ENCODE measurements around the gene RLN2. TPM values are rescaled to one million over a fixed set of nuclear protein-coding genes. Genes with fewer than 3 reads are reported as not detected.

Gene RLN2
- total and polyA plus RNA-seq, 2 donors (not counting 1 experiment from before 2014, with no cell fraction given), result not detected

DNA sequence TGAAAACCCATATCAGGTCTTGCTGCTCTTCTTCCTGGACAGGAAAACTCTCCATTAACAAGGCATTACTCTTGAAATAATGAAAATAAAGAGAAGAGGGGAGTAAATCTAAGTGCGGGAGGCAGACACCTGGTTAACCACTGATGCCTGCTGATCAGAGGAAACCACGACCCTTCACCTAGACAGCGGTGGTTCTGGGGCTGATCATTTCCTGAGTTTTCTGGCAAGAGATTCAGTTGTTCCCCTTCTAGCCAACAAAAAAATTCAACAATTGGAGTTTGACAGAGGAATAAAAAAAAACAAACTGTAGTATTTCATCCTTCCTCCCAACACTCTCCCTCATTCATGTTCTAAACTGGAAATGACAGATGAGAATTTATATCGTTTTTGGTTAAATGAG is 3.0 kb downstream of the RLN2 start:
- H3K79me2 ChIP-seq (ENCODE audit: control insufficient read depth, insufficient read depth, low read length), result no peaks in the 10 kb centered on the region
- no peaks in the 10 kb centered on the region for H4K20me1 ChIP-seq (ENCODE audit: control insufficient read depth, extremely low read depth, insufficient read depth, low read length)
- H3K4me1 ChIP-seq (ENCODE audit: control insufficient read depth, extremely low read depth, insufficient read depth, low read length), result no peaks in the 10 kb centered on the region
- H3K36me3 ChIP-seq (ENCODE audit: control insufficient read depth, insufficient read depth, low read length), result no peaks in the 10 kb centered on the region
- no peak for DNase-seq (ENCODE audit: low read depth in 2 of 2)
- H3K27me3 ChIP-seq (ENCODE audit: control insufficient read depth, insufficient read depth, low read length), result no peaks in the 10 kb centered on the region
- no peak overlapping the region for H3K27ac ChIP-seq (ENCODE audit: insufficient read depth, low read length)
- H3K4me3 ChIP-seq (replicated peaks in 1 of 4; ENCODE audit: control extremely low read depth in 1 of 4, insufficient read depth in 1 of 4, low read depth in 3 of 4, low read length in 4 of 4), result no peak overlapping the region
- no peak for TF ChIP-seq EZH2 (IDR thresholded peaks at IDR 0.05; ENCODE audit: low read length, missing control alignments)
- TF ChIP-seq CTCF (conservative IDR thresholded peaks at IDR 0.05 in 1 of 2, IDR thresholded peaks at IDR 0.05 in 1 of 2; ENCODE audit: low read depth in 1 of 2, low read length in 2 of 2), result no peak
- H3K9ac ChIP-seq (ENCODE audit: insufficient read depth, low read length), result no peak overlapping the region
- no peak overlapping the region for H2AFZ ChIP-seq (ENCODE audit: low read length)
- H3K4me2 ChIP-seq (ENCODE audit: extremely low read depth, insufficient read depth, low read length), result no peak overlapping the region
- no peaks in the 10 kb centered on the region for H3K9me3 ChIP-seq (ENCODE audit: control insufficient read depth, insufficient read depth, low read depth, low read length)

GRCh38 chr9:5292141-5292540 is 12.4 kb downstream of the RLN2 start:
- H3K4me1 ChIP-seq (ENCODE audit: control insufficient read depth, extremely low read depth, insufficient read depth, low read length), result no peaks in the 10 kb centered on the region
- no peaks in the 10 kb centered on the region for H4K20me1 ChIP-seq (ENCODE audit: control insufficient read depth, extremely low read depth, insufficient read depth, low read length)
- H3K27me3 ChIP-seq (ENCODE audit: control insufficient read depth, insufficient read depth, low read length), result no peaks in the 10 kb centered on the region
- no peaks in the 10 kb centered on the region for H3K36me3 ChIP-seq (ENCODE audit: control insufficient read depth, insufficient read depth, low read length)
- H3K79me2 ChIP-seq (ENCODE audit: control insufficient read depth, insufficient read depth, low read length), result no peaks in the 10 kb centered on the region
- TF ChIP-seq CTCF (conservative IDR thresholded peaks at IDR 0.05 in 1 of 2, IDR thresholded peaks at IDR 0.05 in 1 of 2; ENCODE audit: low read depth in 1 of 2, low read length in 2 of 2) (no peak), EZH2 (IDR thresholded peaks at IDR 0.05; ENCODE audit: low read length, missing control alignments) (no peak)
- H3K9me3 ChIP-seq (ENCODE audit: control insufficient read depth, insufficient read depth, low read depth, low read length), result no peaks in the 10 kb centered on the region
- no peak overlapping the region for H3K27ac ChIP-seq (ENCODE audit: insufficient read depth, low read length)
- no peak overlapping the region for H3K9ac ChIP-seq (ENCODE audit: insufficient read depth, low read length)
- no peak overlapping the region for H3K4me3 ChIP-seq (replicated peaks in 1 of 4; ENCODE audit: control extremely low read depth in 1 of 4, insufficient read depth in 1 of 4, low read depth in 3 of 4, low read length in 4 of 4)
- H2AFZ ChIP-seq (ENCODE audit: low read length), result no peak overlapping the region
- H3K4me2 ChIP-seq (ENCODE audit: extremely low read depth, insufficient read depth, low read length), result no peak overlapping the region
- DNase-seq (ENCODE audit: low read depth in 2 of 2), result peak in 1 of 2 donors; percentile 65

DNA sequence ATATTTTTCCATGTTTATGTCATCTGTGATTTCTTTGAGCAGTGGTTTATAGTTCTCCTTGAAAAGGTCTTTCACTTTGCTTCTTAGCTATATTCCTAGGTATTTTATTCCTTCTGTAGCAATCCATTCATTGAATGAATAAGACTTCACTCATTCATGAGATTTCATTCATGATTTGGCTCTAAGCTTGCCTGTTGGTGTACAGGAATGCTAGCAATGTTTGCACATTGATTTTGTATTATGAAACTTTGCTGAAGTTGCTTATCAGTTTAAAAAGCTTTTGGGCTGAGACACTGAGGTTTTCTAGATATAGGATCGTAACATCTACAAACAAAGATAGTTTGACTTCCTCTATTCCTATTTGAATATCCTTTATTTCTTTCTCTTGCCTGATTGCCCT is 15.9 kb downstream of the RLN2 start:
- no peak for TF ChIP-seq CTCF (conservative IDR thresholded peaks at IDR 0.05 in 1 of 2, IDR thresholded peaks at IDR 0.05 in 1 of 2; ENCODE audit: low read depth in 1 of 2, low read length in 2 of 2)
- TF ChIP-seq EZH2 (IDR thresholded peaks at IDR 0.05; ENCODE audit: low read length, missing control alignments), result no peak
- Histone ChIP-seq H3K9me3 (ENCODE audit: control insufficient read depth, insufficient read depth, low read depth, low read length) (no peaks in the 10 kb centered on the region), H3K36me3 (ENCODE audit: control insufficient read depth, insufficient read depth, low read length) (no peaks in the 10 kb centered on the region), H3K4me2 (ENCODE audit: extremely low read depth, insufficient read depth, low read length) (no peak overlapping the region), H3K9ac (ENCODE audit: insufficient read depth, low read length) (no peak overlapping the region), H3K4me3 (replicated peaks in 1 of 4; ENCODE audit: control extremely low read depth in 1 of 4, insufficient read depth in 1 of 4, low read depth in 3 of 4, low read length in 4 of 4) (no peak overlapping the region), H3K79me2 (ENCODE audit: control insufficient read depth, insufficient read depth, low read length) (no peaks in the 10 kb centered on the region), H3K27me3 (ENCODE audit: control insufficient read depth, insufficient read depth, low read length) (no peaks in the 10 kb centered on the region), H3K27ac (ENCODE audit: insufficient read depth, low read length) (no peak overlapping the region), H2AFZ (ENCODE audit: low read length) (no peak overlapping the region), H4K20me1 (ENCODE audit: control insufficient read depth, extremely low read depth, insufficient read depth, low read length) (no peaks in the 10 kb centered on the region), H3K4me1 (ENCODE audit: control insufficient read depth, extremely low read depth, insufficient read depth, low read length) (no peaks in the 10 kb centered on the region)
- DNase-seq (ENCODE audit: low read depth in 2 of 2), result peak in 1 of 2 donors; percentile 32

All from fibroblast of lung (primary cell).